H1 (cell line): Measurements from ENCODE around the gene TIMP1. TPM values are rescaled to one million over a fixed set of nuclear protein-coding genes. Genes with fewer than 3 reads are reported as not detected.

ENCODE experiments used
- CTCF ChIA-PET: fragments of 300-600 bp; sonication (Branson Sonifier 250); formaldehyde crosslinking; loops from one replicate; lab custom pipeline; 2021; ENCODE audit not compliant: partially characterized antibody; lab: Charles Lee
- POLR2A ChIA-PET: fragments of 300-600 bp; sonication (Branson Sonifier 250); formaldehyde crosslinking; loops from one replicate; lab custom pipeline; 2021; ENCODE audit warnings: inconsistent platforms; ENCODE audit not compliant: partially characterized antibody; lab: Charles Lee
- DNase-seq, 2 experiments: peaks; one replicate each; pipeline versions ENCODE4 v3.0.0 to v3.0.0-alpha.2; 2010 to 2022; ENCODE audit warnings: low spot score in 2 of 2, low read depth in 1 of 2, mixed read lengths in 1 of 2
- FAIRE-seq: peaks from 2 replicates; lab custom pipeline; 2011; peaks lifted over from hg19 to GRCh38; lab: Jason Lieb, UNC
- H2AFZ ChIP-seq: 2 replicates; pipeline ENCODE4 v1.8.1; 2012; ENCODE audit warnings: low read length, inconsistent platforms
- H2AK5ac ChIP-seq: 2 replicates; pipeline ENCODE4 v1.6.1; 2013; ENCODE audit warnings: low read depth, low read length
- H2BK120ac ChIP-seq: replicated peaks from 2 replicates; pipeline ENCODE3; 2013; ENCODE audit warnings: low read depth, low read length, inconsistent platforms
- H2BK12ac ChIP-seq: 2 replicates; pipeline ENCODE4 v1.6.1; 2013; ENCODE audit warnings: low read depth, low read length
- H2BK15ac ChIP-seq: 2 replicates; pipeline ENCODE4 v1.6.1; 2013; ENCODE audit warnings: low read length
- H2BK20ac ChIP-seq: 2 replicates; pipeline ENCODE4 v1.6.1; 2013; ENCODE audit warnings: low read length
- H2BK5ac ChIP-seq: 2 replicates; pipeline ENCODE4 v1.6.1; 2013; ENCODE audit warnings: low read depth, low read length
- H3K14ac ChIP-seq: 2 replicates; pipeline ENCODE4 v1.6.1; 2013; ENCODE audit warnings: inconsistent platforms; ENCODE audit not compliant: insufficient read length
- H3K18ac ChIP-seq: 2 replicates; pipeline ENCODE4 v1.6.1; 2013; ENCODE audit warnings: low read length; ENCODE audit errors: extremely low read depth
- H3K23ac ChIP-seq: 2 replicates; pipeline ENCODE4 v1.6.1; 2013; ENCODE audit warnings: inconsistent platforms; ENCODE audit not compliant: insufficient read length
- H3K23me2 ChIP-seq: 2 replicates; pipeline ENCODE4 v1.6.1; 2013; ENCODE audit warnings: low read depth, low read length
- H3K27ac ChIP-seq: 2 replicates; pipeline ENCODE4 v1.6.1; 2011; ENCODE audit warnings: low read depth, low read length, inconsistent platforms
- H3K27me3 ChIP-seq, 4 experiments: replicated peaks in 1 of 4; 1 replicate in 1 of 4; 2 replicates in 3 of 4; pipeline versions ENCODE4 v1.6.1 to v1.8.1; 2011 to 2013; ENCODE audit warnings: low read length in 3 of 4, mild to moderate bottlenecking in 3 of 4, inconsistent platforms in 2 of 4, mixed read lengths in 2 of 4, moderate library complexity in 1 of 4; ENCODE audit not compliant: control insufficient read depth in 3 of 4, insufficient read depth in 3 of 4; ENCODE audit errors: extremely low read depth in 1 of 4
- H3K36me3 ChIP-seq, 4 experiments: 2 replicates each; pipeline versions ENCODE4 v1.6.1 to v1.8.1; 2011 to 2013; ENCODE audit warnings: mild to moderate bottlenecking in 4 of 4, low read length in 3 of 4, moderate library complexity in 2 of 4, control low read depth in 1 of 4, inconsistent platforms in 1 of 4; ENCODE audit not compliant: insufficient read depth in 4 of 4, control insufficient read depth in 2 of 4
- H3K4ac ChIP-seq: replicated peaks from 2 replicates; pipeline ENCODE3; 2013; ENCODE audit warnings: low read length, low read depth, mixed read lengths, inconsistent platforms; ENCODE audit not compliant: insufficient read length
- H3K4me1 ChIP-seq, 4 experiments: replicated peaks in 1 of 4; 1 replicate in 1 of 4; 2 replicates in 3 of 4; pipeline versions ENCODE4 v1.6.1 to v1.8.1; 2011 to 2013; ENCODE audit warnings: low read length in 3 of 4, inconsistent platforms in 2 of 4, mixed read lengths in 1 of 4; ENCODE audit not compliant: insufficient read depth in 4 of 4, control insufficient read depth in 3 of 4
- H3K4me2 ChIP-seq, 2 experiments: 2 replicates each; pipeline versions ENCODE4 v1.6.1 to v1.8.1; 2011 to 2013; ENCODE audit warnings: low read depth in 2 of 2, low read length in 2 of 2, control low read depth in 1 of 2, inconsistent platforms in 1 of 2, mild to moderate bottlenecking in 1 of 2; ENCODE audit not compliant: insufficient read depth in 1 of 2
- H3K4me3 ChIP-seq, 4 experiments: fragments of 200-600, 300-600 bp in 1 of 4; sonication (generic), shearing (Covaris generic), sonication (Bioruptor Twin) in 1 of 4; 2 replicates each; pipeline versions ENCODE4 v1.5.1 to v1.8.1; 2011 to 2016; ENCODE audit warnings: low read length in 4 of 4, low read depth in 3 of 4, control low read depth in 2 of 4, inconsistent platforms in 2 of 4, mild to moderate bottlenecking in 2 of 4, mixed read lengths in 1 of 4, moderate library complexity in 1 of 4; ENCODE audit not compliant: insufficient read depth in 2 of 4; ENCODE audit errors: extremely low read depth in 1 of 4
- H3K56ac ChIP-seq: replicated peaks from 2 replicates; pipeline ENCODE3; 2013; ENCODE audit warnings: low read depth, mild to moderate bottlenecking, mixed read lengths, low read length, inconsistent platforms; ENCODE audit not compliant: insufficient read length
- H3K79me1 ChIP-seq: 2 replicates; pipeline ENCODE4 v1.6.1; 2013; ENCODE audit warnings: low read depth, low read length, control low read depth
- H3K79me2 ChIP-seq, 2 experiments: 2 replicates each; pipeline versions ENCODE4 v1.6.1 to v1.8.1; 2012 to 2013; ENCODE audit warnings: low read length in 2 of 2, mild to moderate bottlenecking in 2 of 2, inconsistent platforms in 1 of 2; ENCODE audit not compliant: insufficient read depth in 2 of 2, control insufficient read depth in 1 of 2
- H3K9ac ChIP-seq, 4 experiments: replicated peaks in 1 of 4; 1 replicate in 1 of 4; 2 replicates in 3 of 4; pipeline versions ENCODE4 v1.6.1 to v1.8.1; 2011 to 2013; ENCODE audit warnings: low read depth in 3 of 4, low read length in 3 of 4, control low read depth in 2 of 4, mild to moderate bottlenecking in 2 of 4, moderate library complexity in 2 of 4, inconsistent platforms in 1 of 4; ENCODE audit errors: extremely low read depth in 1 of 4
- H3K9me3 ChIP-seq, 2 experiments: 2 replicates each; pipeline versions ENCODE4 v1.6.1 to v1.8.1; 2012 to 2013; ENCODE audit warnings: mild to moderate bottlenecking in 2 of 2, moderate library complexity in 2 of 2, control low read depth in 1 of 2, inconsistent platforms in 1 of 2, low read depth in 1 of 2, low read length in 1 of 2, mixed read lengths in 1 of 2; ENCODE audit not compliant: insufficient read depth in 2 of 2
- H4K20me1 ChIP-seq, 2 experiments: replicated peaks in 1 of 2; 2 replicates each; pipeline versions ENCODE3 to v1.8.1; 2011 to 2013; ENCODE audit warnings: inconsistent platforms in 2 of 2, low read length in 2 of 2, mild to moderate bottlenecking in 1 of 2; ENCODE audit not compliant: insufficient read depth in 2 of 2, control insufficient read depth in 1 of 2
- H4K5ac ChIP-seq: 2 replicates; pipeline ENCODE4 v1.6.1; 2013; ENCODE audit warnings: low read length, low read depth, mixed read lengths, inconsistent platforms; ENCODE audit not compliant: insufficient read length
- H4K8ac ChIP-seq: 2 replicates; pipeline ENCODE4 v1.8.0; 2013; ENCODE audit warnings: mild to moderate bottlenecking, moderate library complexity, low read length, inconsistent platforms; ENCODE audit not compliant: insufficient read depth; ENCODE audit errors: extremely low read depth
- H4K91ac ChIP-seq: replicated peaks from 2 replicates; pipeline ENCODE3; 2013; ENCODE audit warnings: low read length, mixed read lengths, inconsistent platforms; ENCODE audit not compliant: insufficient read length
- BACH1 ChIP-seq: IDR thresholded peaks from 2 replicates; pipeline ENCODE4 v1.6.1; 2012; ENCODE audit warnings: low read length, improper control_type of control experiment
- POLR2AphosphoS5 ChIP-seq: IDR thresholded peaks from 2 replicates; pipeline ENCODE4 v1.6.1; 2011; ENCODE audit warnings: low read depth, low read length
- WGBS, 2 experiments: shearing (Covaris generic) in 1 of 2; methylation state at CpG; one replicate each; pipeline versions ENCODE4 v1.1.6 to v1.1.7; 2013 to 2015; ENCODE audit warnings: low lambda C conversion rate in 2 of 2, mixed read lengths in 2 of 2, inconsistent platforms in 1 of 2, low coverage in 1 of 2, missing lambda C conversion rate in 1 of 2; ENCODE audit not compliant: insufficient replicate concordance in 2 of 2, insufficient coverage in 1 of 2, insufficient read length in 1 of 2; ENCODE audit errors: extremely low coverage in 1 of 2, missing lambda C conversion rate in 1 of 2; 5-methylcytosine and 5-hydroxymethylcytosine counted together
- polyA plus RNA-seq, 7 experiments: library from polyadenylated mRNA; depleted of rRNA in 3 of 7; stranded (reverse) in 5 of 7; unstranded in 2 of 7; fragments of >200 nt in 5 of 7; fragments of 200-250 nt in 2 of 7; gene quantifications; 1 replicate in 5 of 7; 2 replicates in 1 of 7; 4 replicates in 1 of 7; pipeline versions ENCODE4 v1.2.1 to v1.2.3, GENCODE V29; 2011 to 2013; ENCODE audit warnings: missing spikeins in 2 of 7, mixed read lengths in 2 of 7
- total RNA-seq: library from RNA; stranded (reverse); fragmentation: NEBNext Ultra II Directional; extraction: Animal tissue kit (Norgen Biotek cat#: 25700); gene quantifications from 2 replicates; pipeline ENCODE4 v1.2.1, GENCODE V29; 2021

The TIMP1 gene
- total and polyA plus RNA-seq, 2 of the 8 experiments (the other 6 are each of a cell fraction or from before 2014, with no cell fraction given), result 58.6 to 142 TPM

DNA sequence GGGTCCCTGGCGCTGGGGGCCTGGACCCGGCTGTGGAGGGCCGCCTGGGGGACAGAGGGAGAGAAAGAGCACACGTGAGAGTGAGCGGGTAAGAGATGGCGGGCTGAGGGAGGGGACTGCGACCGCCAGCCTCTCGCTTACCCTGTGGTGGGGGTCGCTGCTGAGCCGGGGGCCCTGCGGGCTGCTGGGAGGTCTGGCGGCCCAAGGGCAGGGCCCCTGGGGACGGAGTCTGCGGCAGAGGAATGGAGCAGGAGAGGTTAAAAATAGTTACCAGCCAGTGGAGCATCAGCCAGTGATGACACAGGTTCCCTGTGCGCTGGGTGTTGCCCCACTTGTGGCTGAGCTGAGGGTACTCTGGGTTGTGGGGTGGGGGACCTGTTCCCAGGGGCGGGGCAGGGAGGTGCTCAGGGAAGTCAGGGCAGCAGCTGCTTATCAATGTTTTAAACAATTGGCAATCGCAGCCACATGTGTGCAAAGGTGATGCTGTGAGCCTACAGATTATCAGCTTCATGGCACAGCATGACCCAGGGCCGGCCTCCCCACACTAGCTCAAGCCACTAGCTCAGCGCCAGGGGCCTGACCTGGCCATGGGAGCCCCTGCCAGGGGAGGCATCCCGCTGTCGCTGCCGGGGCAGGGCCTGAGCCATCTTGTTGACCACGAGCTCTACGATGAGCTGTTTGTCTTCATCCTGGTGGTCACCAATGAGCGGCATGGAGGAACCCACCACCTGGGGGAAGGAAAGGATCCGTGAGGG is 7.5 kb upstream of the TIMP1 start:
- TF ChIP-seq BACH1 (no peak), POLR2AphosphoS5 (0 out of 2 replicates have a peak, but pooled peaks have one; percentile 8)

More for the DNA sequence above, 7.5 kb upstream of the TIMP1 start:
- no peak overlapping the region for H2BK120ac ChIP-seq
- no peak overlapping the region for H2BK20ac ChIP-seq
- H3K9me3 ChIP-seq, result no peaks in the 10 kb centered on the region
- H3K79me2 ChIP-seq, result no peaks in the 10 kb centered on the region
- ChIA-PET CTCF (interaction anchor here (0.7 to 1.6 kb wide), 5 partner anchors 34 to 69 kb away, joined by 3 to 5 read pairs (median 4); no protein-coding TSS in a partner anchor), POLR2A (interaction anchor here (0.6 to 2.6 kb wide), 8 partner anchors 9 to 56 kb away, joined by 3 to 11 read pairs (median 4); partner anchors contain the start of gene SYN1)
- H2AFZ ChIP-seq, result no peak overlapping the region
- DNase-seq (no peak), FAIRE-seq (no peak)
- peak overlapping the region in 1 of 4 experiments; percentile 30; a peak in 2 of 7 replicates for H3K9ac ChIP-seq
- no peak overlapping the region for H3K56ac ChIP-seq
- H2AK5ac ChIP-seq, result 0 out of 2 replicates have a peak overlapping the region, but pooled peaks have one; percentile 24
- H4K91ac ChIP-seq, result peak overlapping the region; percentile 91
- H4K8ac ChIP-seq, result peak overlapping the region; percentile 93; the same call in 1 of the 2 replicates
- no peak overlapping the region for H3K23ac ChIP-seq
- H3K18ac ChIP-seq, result no peak overlapping the region; the same call in 1 of the 2 replicates
- H2BK15ac ChIP-seq, result no peak overlapping the region
- no peaks in the 10 kb centered on the region for H3K79me1 ChIP-seq
- H3K4me2 ChIP-seq, result peak overlapping the region; percentile 68 to 82
- H3K4me1 ChIP-seq, result peaks cover 0 to 15% (median 9%) of the 10 kb centered on the region in 4 experiments; a peak in 5 of 7 replicates
- no peaks in the 10 kb centered on the region for H4K20me1 ChIP-seq
- 55% methylated on average over 9 of the region's 27 CpGs; no CpG with 5 or more reads in 1 of the 2 experiments for WGBS, 2 experiments
- H4K5ac ChIP-seq, result peak overlapping the region; percentile 24
- H3K14ac ChIP-seq, result no peak overlapping the region
- peaks cover 0 to 6% (median 3%) of the 10 kb centered on the region in 4 experiments; a peak in 3 of 8 replicates for H3K36me3 ChIP-seq
- H3K4me3 ChIP-seq, result peak overlapping the region; percentile 41 to 63 (median 46)
- peaks cover 7% of the 10 kb centered on the region; the same call in 1 of the 2 replicates for H3K23me2 ChIP-seq
- 0 out of 2 replicates have a peak overlapping the region, but pooled peaks have one; percentile 27 for H2BK12ac ChIP-seq
- no peak overlapping the region for H3K4ac ChIP-seq
- H2BK5ac ChIP-seq, result peak overlapping the region; percentile 81; the same call in 1 of the 2 replicates
- peak overlapping the region; percentile 85; the same call in 1 of the 2 replicates for H3K27ac ChIP-seq
- no peaks in the 10 kb centered on the region for H3K27me3 ChIP-seq
